ENCODE data around the gene GUCA2A. TPM values are rescaled to one million over a fixed set of nuclear protein-coding genes. Genes with fewer than 3 reads are reported as not detected.
A peak's percentile ranks its signal among the peaks of the same experiment; 100 is the strongest.

The GUCA2A gene
- total and polyA plus RNA-seq, 5 donors from 2014 or later: not detected

- Histone ChIP-seq H3K36me3 (ENCODE audit: control insufficient read depth, insufficient read depth, low read length) (no peaks in the 10 kb centered on the region), H3K27ac (ENCODE audit: insufficient read depth, low read length, poor library complexity, severe bottlenecking) (no peak overlapping the region), H3K9me3 (ENCODE audit: control insufficient read depth in 2 of 2, low read length in 2 of 2) (no peaks in the 10 kb centered on the region), H3K27me3 (ENCODE audit: control insufficient read depth, insufficient read depth, low read length) (peaks cover 3% of the 10 kb centered on the region), H3K4me3 (ENCODE audit: low read depth, low read length) (no peak overlapping the region), H3K4me1 (ENCODE audit: control insufficient read depth, insufficient read depth, low read length, poor library complexity, severe bottlenecking) (no peaks in the 10 kb centered on the region)
- Mint-ChIP-seq H3K36me3 (no peaks in the 10 kb centered on the region), H3K27me3 (peaks cover 24% of the 10 kb centered on the region), H3K4me1 (peaks cover 0 to 6% (median 1%) of the 10 kb centered on the region in 4 donors), H3K27ac (no peak overlapping the region), H3K9me3 (peaks cover 0 to 3% (median 0%) of the 10 kb centered on the region in 7 donors), H3K4me3 (no peak overlapping the region)
- DNase-seq (peak in 1 of 3 donors; percentile 15), ATAC-seq (ENCODE audit: low read depth in 2 of 2) (no peak)
These were observed 21.5 kb downstream of the GUCA2A start for GRCh38 chr1:42142894-42143675.

GRCh38 chr1:42141978-42142377 lies 22.6 kb downstream of the GUCA2A start:
- H3K4me1 ChIP-seq (ENCODE audit: control insufficient read depth, insufficient read depth, low read length, poor library complexity, severe bottlenecking): no peaks in the 10 kb centered on the region
- H3K36me3 ChIP-seq (ENCODE audit: control insufficient read depth, insufficient read depth, low read length): no peaks in the 10 kb centered on the region
- H3K9me3 ChIP-seq (ENCODE audit: control insufficient read depth in 2 of 2, low read length in 2 of 2): no peaks in the 10 kb centered on the region
- peaks cover 3% of the 10 kb centered on the region for H3K27me3 ChIP-seq (ENCODE audit: control insufficient read depth, insufficient read depth, low read length)
- no peak overlapping the region for H3K4me3 Mint-ChIP-seq
- H3K4me1 Mint-ChIP-seq: peaks cover 0 to 6% (median 1%) of the 10 kb centered on the region in 4 donors
- no peak overlapping the region for H3K27ac Mint-ChIP-seq
- no peaks in the 10 kb centered on the region for H3K36me3 Mint-ChIP-seq
- peaks cover 0 to 3% (median 0%) of the 10 kb centered on the region in 7 donors for H3K9me3 Mint-ChIP-seq
- no peak for DNase-seq
- no peak overlapping the region for H3K4me3 ChIP-seq (ENCODE audit: low read depth, low read length)
- ATAC-seq (ENCODE audit: low read depth in 2 of 2): no peak
- H3K27me3 Mint-ChIP-seq: peaks cover 24% of the 10 kb centered on the region
- H3K27ac ChIP-seq (ENCODE audit: insufficient read depth, low read length, poor library complexity, severe bottlenecking): no peak overlapping the region

GRCh38 chr1:42140191-42140590 lies 24.4 kb downstream of the GUCA2A start:
- Histone ChIP-seq H3K36me3 (ENCODE audit: control insufficient read depth, insufficient read depth, low read length) (no peaks in the 10 kb centered on the region), H3K27ac (ENCODE audit: insufficient read depth, low read length, poor library complexity, severe bottlenecking) (no peak overlapping the region), H3K9me3 (ENCODE audit: control insufficient read depth in 2 of 2, low read length in 2 of 2) (no peaks in the 10 kb centered on the region), H3K4me3 (ENCODE audit: low read depth, low read length) (no peak overlapping the region), H3K4me1 (ENCODE audit: control insufficient read depth, insufficient read depth, low read length, poor library complexity, severe bottlenecking) (no peaks in the 10 kb centered on the region), H3K27me3 (ENCODE audit: control insufficient read depth, insufficient read depth, low read length) (peaks cover 5% of the 10 kb centered on the region)
- no peak for ATAC-seq (ENCODE audit: low read depth in 2 of 2)
- H3K9me3 Mint-ChIP-seq: peaks cover 0 to 3% (median 0%) of the 10 kb centered on the region in 7 donors
- H3K4me1 Mint-ChIP-seq: peaks cover 0 to 6% (median 1%) of the 10 kb centered on the region in 4 donors
- H3K36me3 Mint-ChIP-seq: no peaks in the 10 kb centered on the region
- no peak overlapping the region for H3K4me3 Mint-ChIP-seq
- no peak for DNase-seq
- peaks cover 29% of the 10 kb centered on the region for H3K27me3 Mint-ChIP-seq
- H3K27ac Mint-ChIP-seq: no peak overlapping the region

GRCh38 chr1:42139444-42139843 lies 25.1 kb downstream of the GUCA2A start:
- Histone ChIP-seq H3K9me3 (ENCODE audit: control insufficient read depth in 2 of 2, low read length in 2 of 2) (no peaks in the 10 kb centered on the region), H3K36me3 (ENCODE audit: control insufficient read depth, insufficient read depth, low read length) (no peaks in the 10 kb centered on the region), H3K4me3 (ENCODE audit: low read depth, low read length) (no peak overlapping the region), H3K27me3 (ENCODE audit: control insufficient read depth, insufficient read depth, low read length) (peaks cover 5% of the 10 kb centered on the region), H3K4me1 (ENCODE audit: control insufficient read depth, insufficient read depth, low read length, poor library complexity, severe bottlenecking) (no peaks in the 10 kb centered on the region), H3K27ac (ENCODE audit: insufficient read depth, low read length, poor library complexity, severe bottlenecking) (no peak overlapping the region)
- DNase-seq (no peak), ATAC-seq (ENCODE audit: low read depth in 2 of 2) (no peak)
- Mint-ChIP-seq H3K4me1 (peaks cover 0 to 6% (median 1%) of the 10 kb centered on the region in 4 donors), H3K4me3 (no peak overlapping the region), H3K36me3 (no peaks in the 10 kb centered on the region), H3K9me3 (peaks cover 0 to 3% (median 0%) of the 10 kb centered on the region in 7 donors), H3K27me3 (peaks cover 29% of the 10 kb centered on the region), H3K27ac (no peak overlapping the region)

GRCh38 chr1:42138586-42138985 lies 26.0 kb downstream of the GUCA2A start:
- Mint-ChIP-seq H3K9me3 (peaks cover 0 to 3% (median 0%) of the 10 kb centered on the region in 7 donors), H3K27ac (no peak overlapping the region), H3K4me3 (no peak overlapping the region), H3K36me3 (no peaks in the 10 kb centered on the region), H3K4me1 (peaks cover 0 to 5% (median 1%) of the 10 kb centered on the region in 4 donors), H3K27me3 (peaks cover 23% of the 10 kb centered on the region)
- DNase-seq (no peak), ATAC-seq (ENCODE audit: low read depth in 2 of 2) (no peak)
- no peak overlapping the region for H3K4me3 ChIP-seq (ENCODE audit: low read depth, low read length)
- no peaks in the 10 kb centered on the region for H3K4me1 ChIP-seq (ENCODE audit: control insufficient read depth, insufficient read depth, low read length, poor library complexity, severe bottlenecking)
- no peak overlapping the region for H3K27ac ChIP-seq (ENCODE audit: insufficient read depth, low read length, poor library complexity, severe bottlenecking)
- H3K9me3 ChIP-seq (ENCODE audit: control insufficient read depth in 2 of 2, low read length in 2 of 2): no peaks in the 10 kb centered on the region
- no peaks in the 10 kb centered on the region for H3K36me3 ChIP-seq (ENCODE audit: control insufficient read depth, insufficient read depth, low read length)
- H3K27me3 ChIP-seq (ENCODE audit: control insufficient read depth, insufficient read depth, low read length): peaks cover 5% of the 10 kb centered on the region

- Mint-ChIP-seq H3K36me3 (no peaks in the 10 kb centered on the region), H3K27me3 (peaks cover 23% of the 10 kb centered on the region), H3K4me1 (no peaks in the 10 kb centered on the region), H3K4me3 (no peak overlapping the region), H3K27ac (no peak overlapping the region), H3K9me3 (peaks cover 0 to 3% (median 0%) of the 10 kb centered on the region in 7 donors)
- Histone ChIP-seq H3K27ac (ENCODE audit: insufficient read depth, low read length, poor library complexity, severe bottlenecking) (no peak overlapping the region), H3K9me3 (ENCODE audit: control insufficient read depth in 2 of 2, low read length in 2 of 2) (no peaks in the 10 kb centered on the region), H3K36me3 (ENCODE audit: control insufficient read depth, insufficient read depth, low read length) (no peaks in the 10 kb centered on the region), H3K27me3 (ENCODE audit: control insufficient read depth, insufficient read depth, low read length) (peaks cover 5% of the 10 kb centered on the region), H3K4me1 (ENCODE audit: control insufficient read depth, insufficient read depth, low read length, poor library complexity, severe bottlenecking) (no peaks in the 10 kb centered on the region), H3K4me3 (ENCODE audit: low read depth, low read length) (no peak overlapping the region)
- DNase-seq (no peak), ATAC-seq (ENCODE audit: low read depth in 2 of 2) (no peak)
These were observed 26.8 kb downstream of the GUCA2A start for GRCh38 chr1:42137766-42138165.

- H3K4me3 Mint-ChIP-seq: no peak overlapping the region
- Histone ChIP-seq H3K4me1 (ENCODE audit: control insufficient read depth, insufficient read depth, low read length, poor library complexity, severe bottlenecking) (no peaks in the 10 kb centered on the region), H3K27ac (ENCODE audit: insufficient read depth, low read length, poor library complexity, severe bottlenecking) (no peak overlapping the region), H3K36me3 (ENCODE audit: control insufficient read depth, insufficient read depth, low read length) (no peaks in the 10 kb centered on the region), H3K4me3 (ENCODE audit: low read depth, low read length) (no peak overlapping the region), H3K27me3 (ENCODE audit: control insufficient read depth, insufficient read depth, low read length) (peaks cover 5% of the 10 kb centered on the region), H3K9me3 (ENCODE audit: control insufficient read depth in 2 of 2, low read length in 2 of 2) (no peaks in the 10 kb centered on the region)
- peaks cover 18% of the 10 kb centered on the region for H3K27me3 Mint-ChIP-seq
- no peaks in the 10 kb centered on the region for H3K9me3 Mint-ChIP-seq
- H3K36me3 Mint-ChIP-seq: no peaks in the 10 kb centered on the region
- H3K4me1 Mint-ChIP-seq: no peaks in the 10 kb centered on the region
- DNase-seq (no peak), ATAC-seq (ENCODE audit: low read depth in 2 of 2) (no peak)
- H3K27ac Mint-ChIP-seq: no peak overlapping the region
These were observed 28.1 kb downstream of the GUCA2A start for GRCh38 chr1:42136466-42136865.

- Mint-ChIP-seq H3K36me3 (no peaks in the 10 kb centered on the region), H3K4me3 (no peak overlapping the region), H3K4me1 (no peaks in the 10 kb centered on the region), H3K27ac (no peak overlapping the region), H3K27me3 (peaks cover 14% of the 10 kb centered on the region), H3K9me3 (no peaks in the 10 kb centered on the region)
- no peak for DNase-seq
- no peaks in the 10 kb centered on the region for H3K4me1 ChIP-seq (ENCODE audit: control insufficient read depth, insufficient read depth, low read length, poor library complexity, severe bottlenecking)
- no peak overlapping the region for H3K27ac ChIP-seq (ENCODE audit: insufficient read depth, low read length, poor library complexity, severe bottlenecking)
- H3K4me3 ChIP-seq (ENCODE audit: low read depth, low read length): no peak overlapping the region
- ATAC-seq (ENCODE audit: low read depth in 2 of 2): no peak
- no peaks in the 10 kb centered on the region for H3K9me3 ChIP-seq (ENCODE audit: control insufficient read depth in 2 of 2, low read length in 2 of 2)
- H3K27me3 ChIP-seq (ENCODE audit: control insufficient read depth, insufficient read depth, low read length): peaks cover 5% of the 10 kb centered on the region
- H3K36me3 ChIP-seq (ENCODE audit: control insufficient read depth, insufficient read depth, low read length): no peaks in the 10 kb centered on the region
These were observed 29.1 kb downstream of the GUCA2A start for GRCh38 chr1:42135426-42135825.

All from CD4-positive, CD25-positive, alpha-beta regulatory T cell (primary cell).